Adrenal gland (tissue), 12 donors: ENCODE data around the gene NOM1. TPM values are rescaled to one million over a fixed set of nuclear protein-coding genes. Genes with fewer than 3 reads are reported as not detected.
A peak's percentile ranks its signal among the peaks of the same experiment; 100 is the strongest.

Source experiments
- DNase-seq, 7 donors: peaks; one replicate each; pipeline ENCODE4 v3.0.0-alpha.2; 2019 to 2020
- H3K27ac ChIP-seq, 5 donors: fragments of 200-600 bp; sonication (generic) in 4 of 5; 1 replicate in 3 of 5; 2 replicates in 2 of 5; pipeline versions ENCODE4 v1.5.1 to v1.8.0; 2016 to 2020; ENCODE audit warnings: mild to moderate bottlenecking in 1 of 5
- H3K27me3 ChIP-seq: fragments of 200-600 bp; 2 replicates; pipeline ENCODE4 v1.8.0; 2021
- H3K36me3 ChIP-seq, 2 donors: fragments of 200-600 bp; replicated peaks in 1 of 2; 1 replicate in 1 of 2; 2 replicates in 1 of 2; pipeline versions ENCODE4 v1.5.1 to v1.8.0; 2018 to 2022
- H3K4me1 ChIP-seq, 2 donors: fragments of 200-600 bp; replicated peaks in 1 of 2; 1 replicate in 1 of 2; 2 replicates in 1 of 2; pipeline versions ENCODE4 v1.5.1 to v1.8.0; 2018 to 2021
- H3K4me3 ChIP-seq, 4 donors: fragments of 200-600 bp; sonication (generic) in 3 of 4; one replicate each; pipeline ENCODE4 v1.5.1; 2016 to 2018
- H3K9me3 ChIP-seq, 3 donors: fragments of 200-600 bp; sonication (generic) in 1 of 3; replicated peaks in 1 of 3; 1 replicate in 2 of 3; 2 replicates in 1 of 3; pipeline versions ENCODE4 v1.5.1 to v1.8.0; 2016 to 2021
- POLR2A ChIP-seq, 2 donors: fragments of 450-650 bp; IDR thresholded peaks; one replicate each; pipeline ENCODE4 v1.6.1; 2017; ENCODE audit warnings: antibody characterized with exemption in 2 of 2, mild to moderate bottlenecking in 2 of 2, moderate library complexity in 1 of 2
- WGBS, 4 donors: extraction: QIAGEN DNeasy Blood & Tissue Kit in 2 of 4; methylation state at CpG; one replicate each; pipeline versions ENCODE4 v1.1.5 to v1.1.7; 2013 to 2017; 5-methylcytosine and 5-hydroxymethylcytosine counted together
- intact Hi-C, 2 donors: fragments of 100-400 bp; cut with DNase I; formaldehyde crosslinking; loops; one replicate each; pipeline versions ENCODE4 v1.14.1 to v1.15.0; 2022 to 2023
- polyA plus RNA-seq, 3 donors: library from polyadenylated mRNA; stranded (reverse); fragments of 200-250 nt in 2 of 3; fragments of 350-450 nt in 1 of 3; fragmentation: Illumina TruSeq in 1 of 3; extraction: RNeasy Lipid Tissue Mini Kit (QIAGEN cat#74804) in 1 of 3; gene quantifications; one replicate each; pipeline ENCODE4 v1.2.3, GENCODE V29; 2013 to 2014
- total RNA-seq, 9 donors: library from RNA; depleted of rRNA in 4 of 9; stranded (reverse); fragments of >200 nt in 4 of 9; fragments of 120-200 nt in 1 of 9; fragmentation: NEBNext Ultra II Directional in 1 of 9; extraction: Animal tissue kit (Norgen Biotek cat#: 25700) in 1 of 9; gene quantifications; one replicate each; pipeline versions ENCODE4 v1.1.0 to v1.2.4, GENCODE V29; 2013 to 2023
- TF ChIP-seq, protein P1 (sequence below), 6 experiments: fragments of 450-650 bp in 4 of 6; fragments of 200-600 bp in 2 of 6; sonication (generic) in 1 of 6; IDR thresholded peaks; 1 replicate in 5 of 6; 2 replicates in 1 of 6; pipeline versions ENCODE4 v1.5.1 to v1.8.0; 2016 to 2021; ENCODE audit warnings: antibody characterized with exemption in 6 of 6, mild to moderate bottlenecking in 2 of 6, moderate library complexity in 1 of 6
- donor health status: healthy with polysubstance abuse.
- donor health status: Bipolar disorder and iron deficiency.
- donor health status: DM: yes; HTN: yes; CAD: no.
- donor health status: DM: no; HTN: no; CAD: no.
- donor health status: DM: no; HTN: no; CAD: no.
- donor health status: DM: yes; HTN: yes; CAD: no.

NOM1 gene
- total and polyA plus RNA-seq, 12 donors = 5.6 to 19.8 (median 14.6) TPM

DNA sequence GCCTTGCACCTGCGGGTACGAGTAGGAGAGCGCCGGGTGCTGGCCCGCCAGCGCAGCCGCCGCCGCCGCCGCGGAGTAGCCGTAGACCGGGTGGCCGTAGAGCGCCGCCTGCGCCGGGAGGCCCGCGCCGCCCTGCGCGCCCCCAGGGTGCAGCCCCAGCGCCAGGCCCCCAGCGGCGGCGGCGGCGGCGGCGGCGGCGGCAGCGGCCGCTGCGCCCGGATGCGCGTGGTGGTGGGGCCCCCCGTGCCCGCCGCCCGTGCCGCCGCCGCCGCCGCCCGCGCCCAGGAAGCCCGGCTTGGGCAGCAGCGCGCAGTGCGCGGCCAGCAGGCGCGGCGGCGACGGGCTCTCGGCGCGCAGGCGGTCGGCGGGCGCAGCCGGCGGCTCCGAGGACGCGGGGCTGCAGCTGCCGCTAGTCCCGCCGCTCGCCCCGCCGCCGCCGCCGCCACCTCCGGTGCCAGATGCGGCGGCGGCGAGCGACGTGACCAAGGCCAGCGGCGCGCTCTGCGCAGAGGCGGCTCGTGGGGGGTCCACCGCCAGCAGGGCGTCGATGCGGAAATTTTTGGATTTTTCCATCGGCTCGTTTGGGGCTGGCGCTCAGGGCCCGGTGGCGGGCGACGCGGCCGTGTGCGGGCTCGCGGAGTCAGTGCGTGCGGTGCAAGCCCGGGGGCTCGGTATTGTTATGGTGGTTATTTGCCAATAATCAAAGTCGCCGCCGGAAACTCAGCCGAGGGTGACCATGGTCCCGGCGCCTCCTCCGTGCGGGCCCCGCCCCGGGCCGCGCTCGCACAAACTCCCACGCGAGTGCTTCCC is 60.5 kb downstream of the NOM1 start:
- intact Hi-C loops = no loop called here
- 0 to 1% (median 0%) methylated on average over 2 to 130 of the region's 130 CpGs; no CpG with 5 or more reads in 1 of the 4 donors for WGBS, 4 donors
- Histone ChIP-seq H3K9me3 (no peaks in the 10 kb centered on the region), H3K27me3 (peaks cover 85% of the 10 kb centered on the region), H3K4me3 (peak overlapping the region in 2 of 4 donors; percentile 13 to 48), H3K4me1 (peaks cover 3 to 6% of the 10 kb centered on the region in 2 donors), H3K36me3 (no peaks in the 10 kb centered on the region), H3K27ac (no peak overlapping the region)
- TF ChIP-seq POLR2A (IDR thresholded peaks at IDR 0.05) = no peak
- TF ChIP-seq, protein P1, sequence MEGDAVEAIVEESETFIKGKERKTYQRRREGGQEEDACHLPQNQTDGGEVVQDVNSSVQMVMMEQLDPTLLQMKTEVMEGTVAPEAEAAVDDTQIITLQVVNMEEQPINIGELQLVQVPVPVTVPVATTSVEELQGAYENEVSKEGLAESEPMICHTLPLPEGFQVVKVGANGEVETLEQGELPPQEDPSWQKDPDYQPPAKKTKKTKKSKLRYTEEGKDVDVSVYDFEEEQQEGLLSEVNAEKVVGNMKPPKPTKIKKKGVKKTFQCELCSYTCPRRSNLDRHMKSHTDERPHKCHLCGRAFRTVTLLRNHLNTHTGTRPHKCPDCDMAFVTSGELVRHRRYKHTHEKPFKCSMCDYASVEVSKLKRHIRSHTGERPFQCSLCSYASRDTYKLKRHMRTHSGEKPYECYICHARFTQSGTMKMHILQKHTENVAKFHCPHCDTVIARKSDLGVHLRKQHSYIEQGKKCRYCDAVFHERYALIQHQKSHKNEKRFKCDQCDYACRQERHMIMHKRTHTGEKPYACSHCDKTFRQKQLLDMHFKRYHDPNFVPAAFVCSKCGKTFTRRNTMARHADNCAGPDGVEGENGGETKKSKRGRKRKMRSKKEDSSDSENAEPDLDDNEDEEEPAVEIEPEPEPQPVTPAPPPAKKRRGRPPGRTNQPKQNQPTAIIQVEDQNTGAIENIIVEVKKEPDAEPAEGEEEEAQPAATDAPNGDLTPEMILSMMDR (IDR thresholded peaks at IDR 0.05) = no peak
- DNase-seq = no peak

DNA sequence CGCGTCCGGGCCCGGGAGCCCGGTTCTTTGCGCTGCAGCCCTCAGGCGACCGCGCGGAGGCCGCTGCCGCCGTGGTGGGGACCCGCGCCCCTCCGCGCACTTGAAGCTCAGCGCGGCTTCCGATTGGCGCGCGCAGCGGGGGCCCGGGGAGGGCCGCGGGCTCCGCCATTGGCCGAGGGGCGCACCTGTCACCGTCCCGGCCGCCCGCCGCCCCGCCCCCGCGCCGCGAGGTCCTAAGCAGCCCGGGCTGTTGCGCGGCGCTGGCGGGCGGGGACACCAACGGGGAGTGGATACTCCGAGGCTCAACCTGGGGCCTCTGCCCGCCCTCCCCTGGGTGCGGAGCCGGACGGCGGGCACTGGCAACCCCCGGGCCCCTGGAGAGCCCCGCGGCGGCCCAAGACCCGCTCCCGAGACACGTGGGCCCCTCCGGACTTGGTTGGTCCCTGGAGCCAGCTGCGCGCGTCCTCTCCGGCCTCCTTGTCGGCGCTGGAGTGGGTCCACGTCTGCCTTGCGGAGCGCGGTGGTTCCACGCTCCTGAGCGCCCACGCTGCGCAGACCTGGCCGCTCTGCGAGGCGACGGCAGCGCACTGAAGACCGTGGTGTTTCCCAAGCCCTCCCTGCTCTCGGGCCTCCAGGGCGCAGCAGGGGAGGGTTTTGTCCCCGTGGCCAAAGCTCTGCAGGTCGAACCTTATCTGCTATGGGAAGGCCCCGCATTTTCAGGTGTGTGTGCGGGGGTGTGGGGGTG is 61.2 kb downstream of the NOM1 start, which contains the start of gene MNX1:
Gene MNX1, minus strand, starts transcription at position 76 of the 745 bp plus-strand sequence. CDS start 313 bp downstream, outside the sequence.
- no peaks in the 10 kb centered on the region for H3K36me3 ChIP-seq
- H3K27ac ChIP-seq = no peak within 1 kb of the TSS
- peaks cover 2 to 3% of the 10 kb centered on the region in 2 donors for H3K4me1 ChIP-seq
- DNase-seq = peak in 6 of 7 donors; percentile 29 to 72 (median 53)
- intact Hi-C loops = no loop called here
- 1 to 3% (median 1%) methylated on average over 6 to 87 of the region's 87 CpGs; no CpG with 5 or more reads in 1 of the 4 donors for WGBS, 4 donors
- no peak for TF ChIP-seq POLR2A (IDR thresholded peaks at IDR 0.05)
- TF ChIP-seq, protein P1 (IDR thresholded peaks at IDR 0.05) = no peak
- H3K4me3 ChIP-seq = peak within 1 kb of the TSS in 2 of 4 donors; percentile 13 to 48
- no peaks in the 10 kb centered on the region for H3K9me3 ChIP-seq
- peaks cover 83% of the 10 kb centered on the region for H3K27me3 ChIP-seq

DNA sequence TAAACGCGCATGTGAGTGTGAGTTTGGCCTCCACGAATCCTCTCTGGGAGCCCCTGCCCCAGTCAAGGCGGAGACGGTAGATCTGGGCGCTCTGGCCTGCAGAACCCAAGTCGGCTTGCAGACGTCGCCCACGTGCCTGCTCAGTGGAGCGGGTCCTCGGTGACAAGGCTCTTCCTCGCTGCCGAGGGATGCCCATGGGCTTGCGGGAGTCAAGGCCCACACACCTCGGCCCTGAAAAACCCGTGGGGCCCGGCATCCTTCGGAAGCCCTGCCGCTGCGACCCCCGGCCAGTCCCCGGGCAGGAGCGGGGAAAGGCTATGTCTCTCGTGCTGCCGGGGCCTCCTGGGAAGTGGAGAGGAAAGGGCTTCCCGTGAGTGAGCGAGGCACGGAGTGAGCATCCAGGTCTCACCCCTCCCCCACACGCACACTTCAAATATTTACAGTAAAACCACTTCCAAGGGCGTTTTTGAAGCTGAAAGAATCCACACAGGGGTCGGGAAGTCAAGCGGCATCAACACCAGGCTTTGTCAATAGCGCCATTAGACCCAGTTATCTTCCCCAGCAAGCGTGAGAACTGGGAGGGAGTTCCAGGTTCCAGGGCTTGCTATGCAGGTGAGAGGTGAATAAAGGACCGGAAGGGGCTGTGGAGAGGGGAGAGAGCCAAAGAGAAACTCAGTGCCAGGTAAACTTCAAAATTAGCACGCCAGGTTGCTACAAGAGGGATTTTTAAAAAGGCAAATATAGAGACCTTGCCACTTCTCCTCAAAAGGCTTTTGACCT is 62.0 kb downstream of the NOM1 start:
- Histone ChIP-seq H3K27ac (no peak overlapping the region), H3K4me1 (peaks cover 0 to 3% of the 10 kb centered on the region in 2 donors), H3K27me3 (peaks cover 83% of the 10 kb centered on the region), H3K4me3 (no peak overlapping the region), H3K9me3 (no peaks in the 10 kb centered on the region), H3K36me3 (no peaks in the 10 kb centered on the region)
- intact Hi-C loops = no loop called here
- WGBS, 4 donors = 4 to 20% (median 6%) methylated on average over 9 to 37 of the region's 37 CpGs
- TF ChIP-seq, protein P1 (IDR thresholded peaks at IDR 0.05) = no peak
- TF ChIP-seq POLR2A (IDR thresholded peaks at IDR 0.05) = no peak
- no peak for DNase-seq
